CD4-positive, alpha-beta T cell (primary cell): ENCODE measurements around the gene SUCO. TPM values are rescaled to one million over a fixed set of nuclear protein-coding genes. Genes with fewer than 3 reads are reported as not detected.

Source experiments
- ATAC-seq: fragments of 200-7000 bp; cut with Tn5 transposase; one replicate; pipeline ENCODE4 v1.10.0; 2022; ENCODE audit warnings: mild to moderate bottlenecking; ENCODE audit not compliant: poor library complexity
- CTCF ChIA-PET: fragments of 350-600 bp; sonication (Branson Sonifier 250); formaldehyde crosslinking; loops from one replicate; lab custom pipeline; 2021; ENCODE audit warnings: antibody characterized with exemption, inconsistent platforms; lab: Charles Lee
- POLR2A ChIA-PET: fragments of 350-600 bp; sonication (Branson Sonifier 250); formaldehyde crosslinking; loops from one replicate; lab custom pipeline; 2021; ENCODE audit warnings: antibody characterized with exemption, inconsistent platforms; lab: Charles Lee
- DNase-seq, 14 experiments: peaks; one replicate each; pipeline ENCODE4 v3.0.0-alpha.2; 2013 to 2020; ENCODE audit warnings: mixed read lengths in 2 of 14
- H3K27ac ChIP-seq, 2 donors: one replicate each; pipeline versions ENCODE4 v1.5.1 to v1.7.0; 2013; ENCODE audit warnings: low read length in 2 of 2, low read depth in 1 of 2, mild to moderate bottlenecking in 1 of 2
- H3K27me3 ChIP-seq, 2 experiments: 1 replicate in 1 of 2; 2 replicates in 1 of 2; pipeline versions ENCODE4 v1.6.1 to v1.7.0; 2013; ENCODE audit warnings: low read length in 2 of 2, control low read depth in 1 of 2, mild to moderate bottlenecking in 1 of 2, moderate library complexity in 1 of 2; ENCODE audit not compliant: insufficient read depth in 2 of 2, control insufficient read depth in 1 of 2
- H3K36me3 ChIP-seq: one replicate; pipeline ENCODE4 v1.6.1; 2013; ENCODE audit warnings: low read length, control low read depth; ENCODE audit not compliant: insufficient read depth
- H3K4me1 ChIP-seq: one replicate; pipeline ENCODE4 v1.6.1; 2013; ENCODE audit warnings: low read length, control low read depth; ENCODE audit not compliant: insufficient read depth
- H3K4me3 ChIP-seq: one replicate; pipeline ENCODE4 v1.5.1; 2013; ENCODE audit warnings: mild to moderate bottlenecking, low read length, moderate library complexity
- H3K9me3 ChIP-seq, 2 experiments: 1 replicate in 1 of 2; 2 replicates in 1 of 2; pipeline versions ENCODE4 v1.6.1 to v1.7.0; 2013; ENCODE audit warnings: low read length in 2 of 2, mild to moderate bottlenecking in 2 of 2, control low read depth in 1 of 2, moderate library complexity in 1 of 2; ENCODE audit not compliant: control insufficient read depth in 1 of 2, insufficient read depth in 1 of 2
- H3K27ac Mint-ChIP-seq: one replicate; pipeline ENCODE4 v1.8.0; 2020; ENCODE audit warnings: mixed read lengths
- H3K27me3 Mint-ChIP-seq: one replicate; pipeline ENCODE4 v1.8.0; 2021; ENCODE audit warnings: mixed read lengths
- H3K36me3 Mint-ChIP-seq: one replicate; pipeline ENCODE4 v1.8.0; 2021; ENCODE audit warnings: low read depth, mixed read lengths
- H3K4me1 Mint-ChIP-seq: one replicate; pipeline ENCODE4 v1.8.0; 2021; ENCODE audit warnings: low read depth, mixed read lengths
- H3K4me3 Mint-ChIP-seq: one replicate; pipeline ENCODE4 v1.8.0; 2020; ENCODE audit warnings: mild to moderate bottlenecking, mixed read lengths
- H3K9me3 Mint-ChIP-seq: one replicate; pipeline ENCODE4 v1.8.0; 2020; ENCODE audit warnings: mixed read lengths
- intact Hi-C, 2 experiments: fragments of 100-400 bp; cut with DNase I in 1 of 2; cut with micrococcal nuclease in 1 of 2; formaldehyde crosslinking; loops; one replicate each; pipeline versions ENCODE4 v1.15.1 to v1.9.0; 2023 to 2025; cut with DNase I, micrococcal nuclease
- total RNA-seq, 174 experiments: library from RNA in 2 of 174; stranded (reverse) in 2 of 174; gene quantifications; one replicate each; pipeline ENCODE4 v1.2.3 and lab custom pipeline; 2021 to 2026
- TF ChIP-seq, protein P1 (sequence below): fragments of 200-600 bp; IDR thresholded peaks from one replicate; pipeline ENCODE4 v1.8.0; 2022; ENCODE audit warnings: antibody characterized with exemption, mild to moderate bottlenecking

Gene SUCO
- total RNA-seq, 2 experiments from 2014 or later = 93.1 to 104 TPM

DNA sequence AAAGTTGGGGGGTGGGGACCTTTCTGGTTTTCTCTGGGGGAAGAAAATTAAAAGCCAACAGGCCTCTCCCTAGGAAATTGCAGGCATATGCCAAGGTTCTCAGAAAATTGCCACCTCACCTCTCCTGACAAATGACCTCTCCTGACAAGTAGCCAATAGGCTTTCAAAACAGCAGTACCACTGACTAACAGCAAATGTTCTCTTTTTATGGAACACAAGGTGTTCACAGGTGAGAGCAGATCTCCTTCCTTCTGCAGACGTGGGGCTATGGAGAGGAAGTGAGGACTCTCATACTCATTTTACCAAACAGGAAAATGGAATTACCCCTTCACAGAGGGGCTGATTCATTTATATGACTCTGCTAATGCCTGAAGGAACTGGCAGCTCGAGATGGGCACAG lies 32.7 kb upstream of the SUCO start:
- no peaks in the 10 kb centered on the region for H3K9me3 Mint-ChIP-seq
- intact Hi-C loops = no loop called here
- no peaks in the 10 kb centered on the region for H3K36me3 Mint-ChIP-seq
- Histone ChIP-seq H3K4me3 (no peak overlapping the region), H3K36me3 (no peaks in the 10 kb centered on the region), H3K27ac (no peak overlapping the region), H3K27me3 (no peaks in the 10 kb centered on the region), H3K4me1 (no peaks in the 10 kb centered on the region), H3K9me3 (no peaks in the 10 kb centered on the region)
- no peak for DNase-seq
- no peak overlapping the region for H3K4me3 Mint-ChIP-seq
- POLR2A ChIA-PET = no interaction called here
- no peaks in the 10 kb centered on the region for H3K4me1 Mint-ChIP-seq
- no peak for ATAC-seq
- H3K27ac Mint-ChIP-seq = no peak overlapping the region
- H3K27me3 Mint-ChIP-seq = no peaks in the 10 kb centered on the region
- TF ChIP-seq, protein P1, sequence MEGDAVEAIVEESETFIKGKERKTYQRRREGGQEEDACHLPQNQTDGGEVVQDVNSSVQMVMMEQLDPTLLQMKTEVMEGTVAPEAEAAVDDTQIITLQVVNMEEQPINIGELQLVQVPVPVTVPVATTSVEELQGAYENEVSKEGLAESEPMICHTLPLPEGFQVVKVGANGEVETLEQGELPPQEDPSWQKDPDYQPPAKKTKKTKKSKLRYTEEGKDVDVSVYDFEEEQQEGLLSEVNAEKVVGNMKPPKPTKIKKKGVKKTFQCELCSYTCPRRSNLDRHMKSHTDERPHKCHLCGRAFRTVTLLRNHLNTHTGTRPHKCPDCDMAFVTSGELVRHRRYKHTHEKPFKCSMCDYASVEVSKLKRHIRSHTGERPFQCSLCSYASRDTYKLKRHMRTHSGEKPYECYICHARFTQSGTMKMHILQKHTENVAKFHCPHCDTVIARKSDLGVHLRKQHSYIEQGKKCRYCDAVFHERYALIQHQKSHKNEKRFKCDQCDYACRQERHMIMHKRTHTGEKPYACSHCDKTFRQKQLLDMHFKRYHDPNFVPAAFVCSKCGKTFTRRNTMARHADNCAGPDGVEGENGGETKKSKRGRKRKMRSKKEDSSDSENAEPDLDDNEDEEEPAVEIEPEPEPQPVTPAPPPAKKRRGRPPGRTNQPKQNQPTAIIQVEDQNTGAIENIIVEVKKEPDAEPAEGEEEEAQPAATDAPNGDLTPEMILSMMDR = no peak
- CTCF ChIA-PET = no interaction called here

DNA sequence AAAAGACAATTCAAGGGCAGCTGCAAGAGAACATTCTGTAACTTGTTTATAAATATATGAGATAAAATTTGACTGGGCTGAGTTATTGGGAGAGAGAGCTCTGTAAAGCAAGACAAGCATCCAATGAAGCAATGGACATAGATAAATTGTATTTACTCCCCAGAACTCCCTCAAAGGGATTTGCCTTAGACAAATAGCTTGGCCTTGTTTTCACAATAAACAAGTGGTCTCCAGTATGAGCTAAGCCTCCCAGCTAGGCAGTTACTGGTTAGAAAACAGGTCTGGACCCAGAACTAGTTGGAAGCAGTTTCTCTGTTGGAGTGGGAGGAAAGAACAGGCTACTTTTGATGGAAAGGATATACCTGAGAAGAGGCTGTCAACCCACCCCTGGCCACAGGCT lies 25.2 kb upstream of the SUCO start:
- Histone ChIP-seq H3K4me1 (no peaks in the 10 kb centered on the region), H3K36me3 (no peaks in the 10 kb centered on the region), H3K27ac (no peak overlapping the region), H3K9me3 (no peaks in the 10 kb centered on the region), H3K27me3 (no peaks in the 10 kb centered on the region), H3K4me3 (no peak overlapping the region)
- no peak overlapping the region for H3K27ac Mint-ChIP-seq
- POLR2A ChIA-PET = no interaction called here
- no peaks in the 10 kb centered on the region for H3K27me3 Mint-ChIP-seq
- DNase-seq = no peak
- H3K4me1 Mint-ChIP-seq = no peaks in the 10 kb centered on the region
- CTCF ChIA-PET = interaction anchor here (1.4 kb wide), 1 partner anchor 12 kb away, joined by 3 read pairs; no protein-coding TSS in a partner anchor
- no peaks in the 10 kb centered on the region for H3K9me3 Mint-ChIP-seq
- no peak overlapping the region for H3K4me3 Mint-ChIP-seq
- H3K36me3 Mint-ChIP-seq = no peaks in the 10 kb centered on the region
- intact Hi-C loops = no loop called here
- TF ChIP-seq, protein P1 = no peak
- no peak for ATAC-seq

DNA sequence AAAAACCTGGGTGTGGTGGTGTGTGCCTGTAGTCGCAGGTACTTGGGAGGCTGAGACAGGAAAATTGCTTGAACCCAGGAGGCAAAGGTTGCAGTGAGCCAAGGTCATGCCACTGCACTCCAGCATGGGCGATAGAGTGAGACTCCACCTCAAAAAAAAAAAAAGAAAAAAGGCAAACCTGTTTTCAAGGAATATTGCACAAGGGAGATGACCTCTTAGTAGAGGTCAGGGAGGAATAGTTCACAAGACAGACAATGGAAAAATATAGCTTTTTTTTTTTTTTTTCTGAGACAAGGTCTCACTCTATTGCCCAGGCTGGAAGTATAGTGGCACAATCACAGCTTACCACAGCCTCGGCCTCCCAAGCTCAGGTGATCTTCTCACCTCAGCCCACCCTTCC lies 22.5 kb upstream of the SUCO start:
- Histone ChIP-seq H3K36me3 (no peaks in the 10 kb centered on the region), H3K27me3 (no peaks in the 10 kb centered on the region), H3K27ac (no peak overlapping the region), H3K4me1 (no peaks in the 10 kb centered on the region), H3K4me3 (no peak overlapping the region), H3K9me3 (no peaks in the 10 kb centered on the region)
- TF ChIP-seq, protein P1 = no peak
- no peak overlapping the region for H3K27ac Mint-ChIP-seq
- ChIA-PET CTCF (interaction anchor here (0.6 to 0.8 kb wide), 2 partner anchors 22 to 172 kb away, joined by 3 read pairs; no protein-coding TSS in a partner anchor), POLR2A (no interaction called here)
- no peaks in the 10 kb centered on the region for H3K27me3 Mint-ChIP-seq
- DNase-seq = no peak
- H3K9me3 Mint-ChIP-seq = no peaks in the 10 kb centered on the region
- ATAC-seq = no peak
- H3K4me1 Mint-ChIP-seq = no peaks in the 10 kb centered on the region
- intact Hi-C loops = no loop called here
- no peak overlapping the region for H3K4me3 Mint-ChIP-seq
- no peaks in the 10 kb centered on the region for H3K36me3 Mint-ChIP-seq
